DOHH2 (cell line): Measurements from ENCODE around the gene DCST2.

ENCODE experiments used
- H3F3A ChIP-seq: fragments of 200-600 bp; sonication (generic), shearing (Covaris generic); 2 replicates; pipeline ENCODE4 v1.6.0; 2016; ENCODE audit warnings: antibody characterized with exemption, mild to moderate bottlenecking; ENCODE audit not compliant: control insufficient read depth, insufficient read depth
- H3K27ac ChIP-seq: fragments of 200-600 bp; sonication (generic); 2 replicates; pipeline ENCODE4 v1.5.1; 2014; ENCODE audit warnings: low read depth, mild to moderate bottlenecking, low read length, moderate library complexity
- H3K27me3 ChIP-seq: fragments of 200-600 bp; sonication (generic); 2 replicates; pipeline ENCODE4 v1.6.1; 2014; ENCODE audit warnings: mild to moderate bottlenecking, low read length, mixed read lengths; ENCODE audit not compliant: control insufficient read depth
- H3K36me3 ChIP-seq: fragments of 200-600 bp; sonication (generic); 2 replicates; pipeline ENCODE4 v1.6.1; 2014; ENCODE audit warnings: mild to moderate bottlenecking, low read length, moderate library complexity, mixed read lengths; ENCODE audit not compliant: control insufficient read depth
- H3K4me1 ChIP-seq: fragments of 200-600 bp; sonication (generic); 2 replicates; pipeline ENCODE4 v1.6.1; 2014; ENCODE audit warnings: mild to moderate bottlenecking, low read length, mixed read lengths; ENCODE audit not compliant: control insufficient read depth
- H3K4me2 ChIP-seq: fragments of 200-600 bp; sonication (generic); 2 replicates; pipeline ENCODE4 v1.6.0; 2014; ENCODE audit warnings: mild to moderate bottlenecking, low read length, moderate library complexity
- H3K4me3 ChIP-seq: fragments of 200-600 bp; sonication (generic); 2 replicates; pipeline ENCODE4 v1.5.1; 2014; ENCODE audit warnings: mild to moderate bottlenecking, low read length, mixed read lengths
- H3K79me2 ChIP-seq: fragments of 200-600 bp; sonication (generic); 2 replicates; pipeline ENCODE4 v1.6.1; 2014; ENCODE audit warnings: mild to moderate bottlenecking, low read length, mixed read lengths; ENCODE audit not compliant: control insufficient read depth
- H3K9me2 ChIP-seq: fragments of 200-600 bp; sonication (generic); replicated peaks from 2 replicates; pipeline ENCODE4 v1.6.1; 2014; ENCODE audit warnings: mild to moderate bottlenecking, low read length, mixed read lengths; ENCODE audit not compliant: control insufficient read depth
- H3K9me3 ChIP-seq: fragments of 200-600 bp; sonication (generic); 2 replicates; pipeline ENCODE4 v1.6.1; 2014; ENCODE audit warnings: antibody characterized with exemption, low read length, mixed read lengths; ENCODE audit not compliant: control insufficient read depth, insufficient read depth
- H4K20me1 ChIP-seq: fragments of 200-600 bp; sonication (generic); 2 replicates; pipeline ENCODE4 v1.6.0; 2014; ENCODE audit warnings: low read depth, mild to moderate bottlenecking, antibody characterized with exemption, low read length, moderate library complexity; ENCODE audit not compliant: control insufficient read depth, insufficient read depth
- EZH2phosphoT487 ChIP-seq: fragments of 200-600 bp; sonication (generic); IDR thresholded peaks from 2 replicates; pipeline ENCODE4 v1.6.1; 2017; ENCODE audit warnings: borderline replicate concordance, mild to moderate bottlenecking, antibody characterized with exemption, low read length, moderate library complexity, mixed read lengths
- TF ChIP-seq, protein P1 (sequence below): fragments of 200-600 bp; sonication (generic); IDR thresholded peaks from one replicate; pipeline ENCODE4 v1.5.1; 2014; ENCODE audit warnings: antibody characterized with exemption, mild to moderate bottlenecking, low read depth, low read length; ENCODE audit not compliant: poor library complexity, severe bottlenecking

Gene DCST2

DNA sequence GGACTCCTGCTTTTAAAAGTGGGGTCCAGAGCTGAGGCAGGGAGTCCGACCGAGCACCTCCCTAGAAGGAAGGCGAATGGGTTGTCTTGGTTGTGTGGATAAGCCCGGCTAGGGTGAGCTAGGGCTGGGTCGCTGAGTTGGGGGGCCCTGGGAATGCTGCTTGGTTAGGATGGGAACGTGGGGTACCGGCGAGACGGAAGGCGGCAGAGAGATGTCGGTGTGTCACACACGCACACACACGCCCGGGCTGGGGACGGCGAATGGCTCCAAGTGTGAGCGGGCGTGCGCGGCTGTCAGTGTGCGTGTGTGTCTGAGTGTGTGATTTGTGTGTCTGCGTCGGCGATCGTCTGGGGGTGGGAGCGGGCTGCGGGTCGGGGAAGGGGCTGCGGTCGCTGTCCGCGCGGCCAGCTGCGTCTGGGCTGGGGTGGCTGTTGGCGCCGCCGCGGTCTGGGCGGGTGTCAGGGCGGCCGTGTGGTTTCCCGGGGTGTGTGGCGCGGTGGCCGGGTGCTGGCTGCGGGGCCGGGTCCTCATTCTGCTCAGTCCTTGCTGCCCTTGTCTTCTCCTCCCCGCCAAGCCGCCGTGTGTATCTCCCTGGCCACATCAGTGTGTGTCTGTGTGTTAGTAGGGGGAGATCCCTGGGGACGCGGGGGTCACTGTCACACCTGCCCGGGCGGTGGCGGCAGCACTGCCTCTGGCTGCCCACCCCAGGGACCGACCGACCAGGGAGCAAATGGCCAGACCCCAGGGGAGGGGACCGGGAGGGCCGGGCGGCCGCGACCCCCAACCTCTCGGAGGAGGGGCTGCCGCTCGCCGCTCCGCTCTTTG, 46.1 kb upstream of the DCST2 start:
- peaks cover 7% of the 10 kb centered on the region; the same call in 1 of the 2 replicates for H3F3A ChIP-seq
- H4K20me1 ChIP-seq, result no peaks in the 10 kb centered on the region
- H3K4me3 ChIP-seq, result peak overlapping the region; percentile 59
- H3K27me3 ChIP-seq, result peaks cover 61% of the 10 kb centered on the region
- no peaks in the 10 kb centered on the region for H3K36me3 ChIP-seq
- peak overlapping the region; percentile 76 for H3K4me2 ChIP-seq
- no peaks in the 10 kb centered on the region for H3K9me2 ChIP-seq
- no peak overlapping the region for H3K27ac ChIP-seq
- no peaks in the 10 kb centered on the region for H3K79me2 ChIP-seq
- H3K4me1 ChIP-seq, result peaks cover 85% of the 10 kb centered on the region
- H3K9me3 ChIP-seq, result no peaks in the 10 kb centered on the region
- TF ChIP-seq, protein P1, sequence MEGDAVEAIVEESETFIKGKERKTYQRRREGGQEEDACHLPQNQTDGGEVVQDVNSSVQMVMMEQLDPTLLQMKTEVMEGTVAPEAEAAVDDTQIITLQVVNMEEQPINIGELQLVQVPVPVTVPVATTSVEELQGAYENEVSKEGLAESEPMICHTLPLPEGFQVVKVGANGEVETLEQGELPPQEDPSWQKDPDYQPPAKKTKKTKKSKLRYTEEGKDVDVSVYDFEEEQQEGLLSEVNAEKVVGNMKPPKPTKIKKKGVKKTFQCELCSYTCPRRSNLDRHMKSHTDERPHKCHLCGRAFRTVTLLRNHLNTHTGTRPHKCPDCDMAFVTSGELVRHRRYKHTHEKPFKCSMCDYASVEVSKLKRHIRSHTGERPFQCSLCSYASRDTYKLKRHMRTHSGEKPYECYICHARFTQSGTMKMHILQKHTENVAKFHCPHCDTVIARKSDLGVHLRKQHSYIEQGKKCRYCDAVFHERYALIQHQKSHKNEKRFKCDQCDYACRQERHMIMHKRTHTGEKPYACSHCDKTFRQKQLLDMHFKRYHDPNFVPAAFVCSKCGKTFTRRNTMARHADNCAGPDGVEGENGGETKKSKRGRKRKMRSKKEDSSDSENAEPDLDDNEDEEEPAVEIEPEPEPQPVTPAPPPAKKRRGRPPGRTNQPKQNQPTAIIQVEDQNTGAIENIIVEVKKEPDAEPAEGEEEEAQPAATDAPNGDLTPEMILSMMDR, result no peak
- no peak for TF ChIP-seq EZH2phosphoT487

DNA sequence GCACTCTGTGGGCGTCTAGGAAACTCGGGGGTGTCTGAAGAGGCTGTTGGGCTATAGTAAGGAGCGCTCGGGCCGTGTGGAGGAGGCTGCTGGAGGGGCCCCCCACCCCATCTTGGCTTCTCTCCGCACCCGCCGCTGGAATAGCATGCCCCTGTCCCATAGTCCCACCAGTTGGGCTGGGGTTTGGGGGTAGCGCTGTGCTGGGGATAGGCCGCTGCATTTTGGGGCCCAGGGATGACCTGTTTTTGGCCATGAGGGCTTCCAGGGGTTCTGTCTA, 45.6 kb upstream of the DCST2 start:
- H3K27me3 ChIP-seq, result peaks cover 60% of the 10 kb centered on the region
- TF ChIP-seq EZH2phosphoT487, result peak; percentile 69
- TF ChIP-seq, protein P1, result no peak
- H3K9me2 ChIP-seq, result no peaks in the 10 kb centered on the region
- peaks cover 7% of the 10 kb centered on the region; the same call in 1 of the 2 replicates for H3F3A ChIP-seq
- no peaks in the 10 kb centered on the region for H3K9me3 ChIP-seq
- H3K4me3 ChIP-seq, result peak overlapping the region; percentile 59
- H4K20me1 ChIP-seq, result no peaks in the 10 kb centered on the region
- H3K4me2 ChIP-seq, result peak overlapping the region; percentile 76
- H3K4me1 ChIP-seq, result peaks cover 86% of the 10 kb centered on the region
- no peak overlapping the region for H3K27ac ChIP-seq
- H3K36me3 ChIP-seq, result no peaks in the 10 kb centered on the region
- no peaks in the 10 kb centered on the region for H3K79me2 ChIP-seq

DNA sequence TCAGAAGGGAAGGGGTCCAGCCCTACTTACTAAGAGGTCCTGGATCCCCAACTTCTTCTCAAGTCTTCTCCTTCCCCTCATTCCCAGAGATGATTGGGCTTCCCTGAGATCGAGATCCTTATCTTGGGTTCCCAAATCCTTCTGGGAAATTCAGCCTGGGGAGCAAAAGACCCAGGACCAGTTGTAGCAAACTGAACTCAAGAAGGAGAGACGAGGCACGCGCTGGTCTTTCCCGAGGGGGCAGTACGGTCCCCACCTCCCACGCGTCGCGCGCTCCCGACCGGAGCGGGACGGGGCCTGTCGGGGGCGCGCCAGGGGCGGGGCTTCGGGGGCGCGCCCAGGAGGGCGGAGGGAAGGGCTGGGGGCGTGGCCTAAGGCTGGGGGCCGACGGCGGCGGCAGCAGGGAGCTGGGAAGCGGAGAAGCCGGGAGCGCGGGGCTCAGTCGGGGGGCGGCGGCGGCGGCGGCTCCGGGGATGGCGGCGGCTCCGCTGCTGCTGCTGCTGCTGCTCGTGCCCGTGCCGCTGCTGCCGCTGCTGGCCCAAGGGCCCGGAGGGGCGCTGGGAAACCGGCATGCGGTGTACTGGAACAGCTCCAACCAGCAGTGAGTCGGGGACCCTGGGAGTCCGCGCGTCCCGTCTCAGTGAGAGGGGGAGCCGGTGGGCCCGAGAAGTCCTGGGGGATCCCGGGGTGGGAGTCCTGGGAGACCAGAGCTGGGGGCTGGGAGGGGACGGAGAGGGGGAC, 45.1 kb upstream of the DCST2 start, which contains the start of gene EFNA3:
TSS of gene EFNA3 (plus strand) at position 369 of the 741 bp plus-strand sequence. CDS start at position 474, 105 bp downstream.
- H3K4me2 ChIP-seq, result peak within 1 kb of the TSS; percentile 76
- H4K20me1 ChIP-seq, result no peaks in the 10 kb centered on the region
- no peaks in the 10 kb centered on the region for H3K9me3 ChIP-seq
- peak within 1 kb of the TSS; percentile 59 for H3K4me3 ChIP-seq
- no peaks in the 10 kb centered on the region for H3K9me2 ChIP-seq
- H3K36me3 ChIP-seq, result no peaks in the 10 kb centered on the region
- peak; percentile 71; the same call in 1 of the 2 replicates for TF ChIP-seq EZH2phosphoT487
- TF ChIP-seq, protein P1, result peak; percentile 14
- no peaks in the 10 kb centered on the region for H3K79me2 ChIP-seq
- no peak within 1 kb of the TSS for H3K27ac ChIP-seq
- H3K4me1 ChIP-seq, result peaks cover 85% of the 10 kb centered on the region
- H3F3A ChIP-seq, result peaks cover 7% of the 10 kb centered on the region; the same call in 1 of the 2 replicates
- peaks cover 55% of the 10 kb centered on the region for H3K27me3 ChIP-seq
